Uterus (tissue), 2 donors: ENCODE results near the gene GPANK1.

ENCODE experiments used
- POLR2A ChIP-seq, 2 donors: fragments of 450-650 bp; IDR thresholded peaks; one replicate each; pipeline ENCODE4 v1.6.1; 2016; ENCODE audit warnings: antibody characterized with exemption in 2 of 2, mild to moderate bottlenecking in 1 of 2, moderate library complexity in 1 of 2
- TF ChIP-seq, protein P1 (sequence below), 4 experiments: fragments of 200-600 bp in 2 of 4; fragments of 450-650 bp in 2 of 4; sonication (generic) in 2 of 4; IDR thresholded peaks; one replicate each; pipeline ENCODE4 v1.5.1; 2016 to 2019; ENCODE audit warnings: antibody characterized with exemption in 4 of 4, mild to moderate bottlenecking in 2 of 4, moderate library complexity in 1 of 4

DNA sequence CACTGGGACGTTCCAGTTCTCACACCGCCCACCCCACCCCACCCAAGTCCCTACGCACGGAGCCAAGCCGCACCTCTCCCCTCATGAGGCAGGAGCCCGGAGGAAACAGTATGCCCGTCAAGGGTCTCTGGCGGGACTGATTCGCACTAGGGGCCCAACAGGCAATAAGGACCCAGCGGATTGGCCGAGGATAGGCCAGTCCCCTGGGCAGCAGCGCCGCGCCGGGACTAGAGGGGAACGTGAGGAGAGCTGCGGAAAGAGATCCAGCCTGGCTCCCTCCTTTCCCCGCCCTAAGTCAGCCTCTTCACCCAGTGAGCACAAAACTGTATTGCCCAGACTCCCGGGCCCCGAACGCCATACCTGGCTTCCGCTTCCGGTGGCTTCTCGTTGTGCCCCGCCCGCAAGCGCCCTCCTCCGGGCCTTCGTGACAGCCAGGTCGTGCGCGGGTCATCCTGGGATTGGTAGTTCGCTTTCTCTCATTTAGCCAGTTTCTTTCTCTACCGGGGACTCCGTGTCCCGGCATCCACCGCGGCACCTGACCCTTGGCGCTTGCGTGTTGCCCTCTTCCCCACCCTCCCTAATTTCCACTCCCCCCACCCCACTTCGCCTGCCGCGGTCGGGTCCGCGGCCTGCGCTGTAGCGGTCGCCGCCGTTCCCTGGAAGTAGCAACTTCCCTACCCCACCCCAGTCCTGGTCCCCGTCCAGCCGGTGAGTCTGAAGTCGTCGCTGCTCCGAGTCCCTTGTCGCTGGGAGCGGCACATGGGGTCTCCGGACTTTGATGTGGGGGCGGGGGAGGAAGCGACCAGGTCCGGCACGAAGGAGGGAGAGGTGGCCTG, 922 bp upstream of the GPANK1 start, which contains the start of gene CSNK2B:
- TF ChIP-seq, protein P1, sequence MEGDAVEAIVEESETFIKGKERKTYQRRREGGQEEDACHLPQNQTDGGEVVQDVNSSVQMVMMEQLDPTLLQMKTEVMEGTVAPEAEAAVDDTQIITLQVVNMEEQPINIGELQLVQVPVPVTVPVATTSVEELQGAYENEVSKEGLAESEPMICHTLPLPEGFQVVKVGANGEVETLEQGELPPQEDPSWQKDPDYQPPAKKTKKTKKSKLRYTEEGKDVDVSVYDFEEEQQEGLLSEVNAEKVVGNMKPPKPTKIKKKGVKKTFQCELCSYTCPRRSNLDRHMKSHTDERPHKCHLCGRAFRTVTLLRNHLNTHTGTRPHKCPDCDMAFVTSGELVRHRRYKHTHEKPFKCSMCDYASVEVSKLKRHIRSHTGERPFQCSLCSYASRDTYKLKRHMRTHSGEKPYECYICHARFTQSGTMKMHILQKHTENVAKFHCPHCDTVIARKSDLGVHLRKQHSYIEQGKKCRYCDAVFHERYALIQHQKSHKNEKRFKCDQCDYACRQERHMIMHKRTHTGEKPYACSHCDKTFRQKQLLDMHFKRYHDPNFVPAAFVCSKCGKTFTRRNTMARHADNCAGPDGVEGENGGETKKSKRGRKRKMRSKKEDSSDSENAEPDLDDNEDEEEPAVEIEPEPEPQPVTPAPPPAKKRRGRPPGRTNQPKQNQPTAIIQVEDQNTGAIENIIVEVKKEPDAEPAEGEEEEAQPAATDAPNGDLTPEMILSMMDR (IDR thresholded peaks at IDR 0.05) = peak in 3 of 4 experiments; percentile 20 to 28 (median 21)
- TF ChIP-seq POLR2A (IDR thresholded peaks at IDR 0.05) = peak; percentile 79 to 80
